ENCODE measurements around the gene ARMC9. TPM values are rescaled to one million over a fixed set of nuclear protein-coding genes. Genes with fewer than 3 reads are reported as not detected.

The ARMC9 gene
- total and polyA plus RNA-seq, 11 donors: 0.95 to 4.7 (median 2.4) TPM

DNA sequence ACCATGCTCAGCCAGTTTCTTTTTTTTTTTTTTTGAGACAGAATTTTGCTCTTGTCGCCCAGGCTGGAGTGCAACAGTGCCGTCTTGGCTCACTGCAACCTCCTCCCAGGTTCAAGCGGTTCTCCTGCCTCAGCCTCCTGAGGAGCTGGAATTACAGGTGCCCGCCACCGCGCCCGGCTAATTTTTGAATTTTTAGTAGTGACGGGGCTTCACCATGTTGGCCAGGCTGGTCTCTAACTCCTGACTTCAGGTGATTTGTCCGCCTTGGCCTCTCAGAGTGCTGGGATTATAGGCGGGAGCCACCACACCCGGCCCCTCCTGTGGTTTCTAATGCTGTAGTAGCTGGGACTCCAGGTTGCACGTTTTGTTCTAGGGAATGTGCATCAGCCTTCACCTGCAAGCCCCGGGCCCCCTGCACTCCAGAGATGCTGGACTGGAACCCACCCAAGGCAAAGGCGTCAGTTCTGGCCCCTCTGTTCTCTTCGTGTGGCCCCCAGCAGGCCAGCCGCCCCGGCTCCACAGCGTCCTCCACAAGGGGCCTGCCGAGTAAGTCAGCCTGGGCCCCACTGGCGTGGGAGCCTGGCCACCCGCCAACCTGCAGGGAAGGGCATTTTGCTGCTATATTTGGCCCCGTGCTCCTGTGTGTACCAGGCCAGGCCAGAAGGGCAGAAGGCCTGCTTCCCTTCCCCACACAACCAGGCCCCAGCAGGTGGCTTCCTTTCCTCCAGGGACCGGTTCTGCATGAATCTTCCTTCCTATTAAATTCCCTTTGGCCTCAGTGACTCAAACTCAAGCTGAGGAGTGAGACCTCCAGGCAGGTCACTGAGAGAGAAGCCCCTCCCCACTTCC, 171.4 kb downstream of the ARMC9 start:
- Histone ChIP-seq H3K4me3 (no peak overlapping the region), H3K4me1 (peaks cover 0 to 19% (median 4%) of the 10 kb centered on the region in 12 donors), H3K36me3 (no peaks in the 10 kb centered on the region), H3K9me3 (no peaks in the 10 kb centered on the region), H3K27ac (peak overlapping the region in 9 of 12 donors; percentile 38 to 76 (median 64)), H3K27me3 (no peaks in the 10 kb centered on the region)
- WGBS, 4 donors: 68 to 74% (median 72%) methylated on average over 20 to 23 of the region's 23 CpGs
- peak; percentile 31 to 76 (median 68) for DNase-seq
- intact Hi-C loops (cut with DNase I): no loop called here
- ATAC-seq: peak; percentile 79 to 91 (median 86)
- TF ChIP-seq, protein P1, sequence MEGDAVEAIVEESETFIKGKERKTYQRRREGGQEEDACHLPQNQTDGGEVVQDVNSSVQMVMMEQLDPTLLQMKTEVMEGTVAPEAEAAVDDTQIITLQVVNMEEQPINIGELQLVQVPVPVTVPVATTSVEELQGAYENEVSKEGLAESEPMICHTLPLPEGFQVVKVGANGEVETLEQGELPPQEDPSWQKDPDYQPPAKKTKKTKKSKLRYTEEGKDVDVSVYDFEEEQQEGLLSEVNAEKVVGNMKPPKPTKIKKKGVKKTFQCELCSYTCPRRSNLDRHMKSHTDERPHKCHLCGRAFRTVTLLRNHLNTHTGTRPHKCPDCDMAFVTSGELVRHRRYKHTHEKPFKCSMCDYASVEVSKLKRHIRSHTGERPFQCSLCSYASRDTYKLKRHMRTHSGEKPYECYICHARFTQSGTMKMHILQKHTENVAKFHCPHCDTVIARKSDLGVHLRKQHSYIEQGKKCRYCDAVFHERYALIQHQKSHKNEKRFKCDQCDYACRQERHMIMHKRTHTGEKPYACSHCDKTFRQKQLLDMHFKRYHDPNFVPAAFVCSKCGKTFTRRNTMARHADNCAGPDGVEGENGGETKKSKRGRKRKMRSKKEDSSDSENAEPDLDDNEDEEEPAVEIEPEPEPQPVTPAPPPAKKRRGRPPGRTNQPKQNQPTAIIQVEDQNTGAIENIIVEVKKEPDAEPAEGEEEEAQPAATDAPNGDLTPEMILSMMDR (IDR thresholded peaks at IDR 0.05): peak in 1 of 12 donors; percentile 15
- TF ChIP-seq POLR2A (IDR thresholded peaks at IDR 0.05): no peak

DNA sequence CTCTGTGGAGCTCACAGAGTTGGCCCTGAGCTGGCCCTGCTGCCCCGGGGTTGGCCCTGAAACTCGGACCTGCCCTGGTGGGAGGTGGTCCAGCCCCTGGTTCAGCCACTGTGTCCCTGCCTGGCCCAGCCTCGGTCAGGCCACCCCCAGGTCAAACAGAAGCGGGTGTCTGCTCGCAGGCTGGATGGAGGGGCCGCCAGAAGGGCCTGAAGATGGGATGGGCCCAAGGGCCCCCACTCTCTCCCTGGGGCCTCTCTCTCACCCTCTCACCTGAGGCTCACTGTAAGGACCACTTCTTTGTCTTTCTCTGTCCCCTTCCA, 172.0 kb downstream of the ARMC9 start:
- peak in 2 of 4 donors; percentile 16 to 33 for ATAC-seq

DNA sequence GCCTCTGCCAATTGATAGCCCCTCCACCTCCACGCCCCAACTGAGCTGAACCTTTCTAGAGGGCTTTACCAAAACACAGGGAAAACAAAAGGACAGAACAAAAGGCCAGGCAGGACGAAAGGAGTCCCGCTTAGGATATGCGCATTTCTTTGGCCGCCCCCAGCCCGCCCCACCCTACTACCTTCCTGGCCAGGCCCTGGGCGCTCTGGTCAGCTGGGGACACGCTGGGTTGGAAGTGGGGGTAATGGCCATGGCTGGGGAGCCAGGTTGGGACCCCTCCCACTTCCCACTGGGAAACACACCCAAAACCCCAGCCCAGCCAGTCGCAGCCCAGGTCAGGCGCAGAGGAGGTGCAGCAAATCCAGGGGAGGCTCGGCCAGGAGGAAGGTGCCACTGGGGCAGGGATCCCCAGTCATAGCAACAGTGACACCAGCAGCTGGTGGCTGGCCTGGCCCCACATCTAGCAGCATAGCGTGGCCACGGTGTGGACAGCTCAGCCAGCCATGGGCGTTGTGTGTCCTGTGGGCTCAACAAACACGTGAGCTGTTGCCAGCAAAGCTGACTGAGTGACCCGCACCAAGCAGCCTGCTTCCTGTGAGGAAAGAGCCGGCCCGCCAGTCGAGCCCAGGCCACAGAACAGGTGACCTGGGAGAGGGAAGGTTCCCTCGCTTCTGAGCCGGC, 172.5 kb downstream of the ARMC9 start:
- TF ChIP-seq, protein P1 (IDR thresholded peaks at IDR 0.05): no peak
- TF ChIP-seq POLR2A (IDR thresholded peaks at IDR 0.05): no peak
- H3K27ac ChIP-seq: peak overlapping the region in 2 of 12 donors; percentile 64 to 66
- peak in 1 of 5 donors; percentile 70 for DNase-seq
- H3K27me3 ChIP-seq: no peaks in the 10 kb centered on the region
- H3K9me3 ChIP-seq: no peaks in the 10 kb centered on the region
- H3K36me3 ChIP-seq: no peaks in the 10 kb centered on the region
- 76 to 84% (median 81%) methylated on average over 17 to 21 of the region's 21 CpGs for WGBS, 4 donors
- no peak overlapping the region for H3K4me3 ChIP-seq
- H3K4me1 ChIP-seq: peaks cover 0 to 19% (median 3%) of the 10 kb centered on the region in 12 donors
- intact Hi-C loops (cut with DNase I): no loop called here
- ATAC-seq: peak in 1 of 4 donors; percentile 12

More for the DNA sequence above, 172.0 kb downstream of the ARMC9 start:
- intact Hi-C loops (cut with DNase I): no loop called here
- Histone ChIP-seq H3K36me3 (no peaks in the 10 kb centered on the region), H3K4me1 (peaks cover 0 to 19% (median 3%) of the 10 kb centered on the region in 12 donors), H3K9me3 (no peaks in the 10 kb centered on the region), H3K27ac (peak overlapping the region in 9 of 12 donors; percentile 38 to 76 (median 64)), H3K27me3 (no peaks in the 10 kb centered on the region), H3K4me3 (no peak overlapping the region)
- no peak for TF ChIP-seq POLR2A (IDR thresholded peaks at IDR 0.05)
- TF ChIP-seq, protein P1 (IDR thresholded peaks at IDR 0.05): no peak
- peak in 1 of 5 donors; percentile 3 for DNase-seq
- WGBS, 4 donors: 76 to 85% (median 79%) methylated on average over 4 to 6 of the region's 6 CpGs

Measured in heart left ventricle (tissue), 16 donors.